Cardiac muscle cell (in vitro differentiated cells and primary cell): ENCODE measurements around the gene CEP164. TPM values are rescaled to one million over a fixed set of nuclear protein-coding genes. Genes with fewer than 3 reads are reported as not detected.

ENCODE experiments used
- DNase-seq, 2 donors: peaks; one replicate each; pipeline versions ENCODE4 v3.0.0 to v3.0.0-alpha.2; 2010 to 2017; ENCODE audit warnings: low read depth in 1 of 2, low spot score in 1 of 2
- H3K27ac ChIP-seq: fragments of 200-600 bp; sonication (generic); 2 replicates; pipeline ENCODE4 v1.5.1; 2016
- H3K27me3 ChIP-seq: fragments of 200-600 bp; sonication (generic); 2 replicates; pipeline ENCODE4 v1.6.0; 2016; ENCODE audit warnings: control low read depth
- H3K36me3 ChIP-seq: fragments of 200-600 bp; sonication (generic); 2 replicates; pipeline ENCODE4 v1.5.1; 2016; ENCODE audit warnings: control low read depth
- H3K4me1 ChIP-seq: fragments of 200-600 bp; sonication (generic); 2 replicates; pipeline ENCODE4 v1.8.1; 2017; ENCODE audit warnings: low read depth, mild to moderate bottlenecking, mixed run types
- H3K4me3 ChIP-seq: fragments of 200-600 bp; sonication (generic); 2 replicates; pipeline ENCODE4 v1.5.1; 2016; ENCODE audit warnings: mild to moderate bottlenecking
- H3K9me3 ChIP-seq: fragments of 200-600 bp; sonication (generic); 2 replicates; pipeline ENCODE4 v1.5.1; 2017; ENCODE audit warnings: low read depth, mild to moderate bottlenecking, control low read depth
- CTCF ChIP-seq: IDR thresholded peaks from 2 replicates; pipeline ENCODE4 v1.5.1; 2012; ENCODE audit warnings: low read depth, mild to moderate bottlenecking, low read length
- polyA plus RNA-seq: library from polyadenylated mRNA; unstranded; fragments of >200 nt; fragmentation: Nextera tagmentation; extraction: Ambion mirVana; gene quantifications from 2 replicates; pipeline ENCODE4 v1.2.1, GENCODE V29; 2016
- total RNA-seq: library from RNA; depleted of rRNA; stranded (reverse); fragments of >200 nt; gene quantifications from 2 replicates; pipeline ENCODE4 v1.2.3, GENCODE V29; 2016

Gene CEP164
- total and polyA plus RNA-seq, 2 experiments from 2014 or later: 22.6 to 31.8 TPM

DNA sequence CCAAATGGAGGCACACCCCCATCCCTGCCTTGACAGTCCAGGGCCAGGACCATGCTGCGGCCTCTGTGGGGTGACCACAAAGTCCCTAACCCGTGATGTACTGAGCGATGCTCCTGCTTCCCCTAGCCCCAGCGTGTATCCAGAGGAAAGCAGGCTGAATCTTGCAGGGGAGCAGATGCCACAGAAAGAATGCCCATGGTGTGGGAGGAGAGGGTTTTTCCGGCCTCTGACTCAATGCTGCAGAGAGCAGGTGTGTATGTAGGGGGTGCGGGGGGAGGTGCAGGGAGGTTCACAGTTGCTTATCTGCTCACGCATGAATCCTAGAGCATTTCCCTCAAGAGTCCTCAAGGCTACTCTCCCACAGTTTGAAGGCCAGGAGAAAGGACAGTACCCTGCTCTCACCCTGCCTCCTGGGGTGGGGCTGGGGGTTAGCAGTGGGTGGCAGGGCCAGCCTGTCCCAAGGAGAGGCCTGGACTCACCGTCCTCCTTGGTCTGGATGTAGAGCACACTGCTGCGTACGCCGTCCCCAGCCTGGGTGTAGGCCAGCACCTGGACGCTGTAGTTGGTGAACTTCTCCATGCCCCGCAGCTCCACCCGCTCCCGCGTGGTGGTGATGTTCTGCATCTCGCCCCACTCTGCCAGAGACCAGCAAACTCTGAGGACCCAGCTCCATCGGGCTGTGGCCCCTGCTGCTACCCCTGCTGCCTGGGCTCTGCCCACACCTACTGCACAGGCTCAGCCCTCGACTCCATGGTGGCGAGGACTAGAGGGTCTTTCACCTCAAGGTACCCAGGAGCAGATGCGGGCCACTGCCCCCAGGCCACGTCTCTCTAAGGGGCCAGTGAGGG is 130.8 kb downstream of the CEP164 start:
- no peak overlapping the region for H3K4me3 ChIP-seq
- no peaks in the 10 kb centered on the region for H3K36me3 ChIP-seq
- no peak for TF ChIP-seq CTCF
- no peak for DNase-seq
- no peak overlapping the region for H3K27ac ChIP-seq
- no peaks in the 10 kb centered on the region for H3K9me3 ChIP-seq
- H3K27me3 ChIP-seq: no peaks in the 10 kb centered on the region
- H3K4me1 ChIP-seq: no peaks in the 10 kb centered on the region

DNA sequence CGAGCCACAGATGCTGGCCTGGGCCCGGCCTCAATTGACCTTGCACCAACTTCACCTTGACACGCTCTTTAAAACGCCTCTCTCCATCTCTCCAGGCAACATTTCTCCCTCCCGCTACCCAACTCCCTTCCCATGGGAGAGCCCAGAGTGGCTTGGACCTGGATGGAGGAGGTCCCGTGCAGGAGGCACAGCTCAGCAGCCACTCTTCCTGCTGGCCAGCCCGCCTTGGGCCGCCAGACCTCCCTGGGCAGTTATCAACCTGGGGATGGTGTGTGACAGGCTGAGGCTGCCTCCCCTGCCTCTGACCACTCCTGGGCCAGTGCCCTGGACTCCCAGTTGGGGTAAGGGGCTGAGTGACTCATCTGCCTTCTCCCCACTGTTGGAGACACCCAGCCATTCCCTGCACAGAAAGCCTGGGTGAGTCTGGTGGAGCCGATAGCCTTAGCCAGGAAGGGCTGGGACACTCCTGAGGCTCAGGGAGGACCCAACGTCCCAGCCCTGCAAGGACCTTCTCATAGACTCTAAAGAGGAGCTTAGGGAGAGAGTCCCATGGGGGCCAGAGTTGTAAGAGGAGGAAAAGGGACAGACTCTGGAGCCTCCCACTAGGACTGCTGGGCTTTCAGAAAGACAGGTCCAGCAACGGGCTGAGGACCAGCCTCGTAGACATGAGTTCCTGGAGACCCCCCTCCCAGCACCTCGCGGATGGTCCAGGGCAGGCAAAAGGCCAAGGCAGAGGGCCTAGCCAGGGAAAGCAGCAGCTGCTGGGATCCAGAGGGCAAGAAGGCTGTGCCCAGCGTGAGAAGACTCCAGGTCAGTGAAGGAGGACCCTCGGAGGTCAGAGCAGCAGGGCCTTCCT is 131.7 kb downstream of the CEP164 start:
- no peak for TF ChIP-seq CTCF
- Histone ChIP-seq H3K9me3 (no peaks in the 10 kb centered on the region), H3K27me3 (no peaks in the 10 kb centered on the region), H3K36me3 (no peaks in the 10 kb centered on the region), H3K4me1 (no peaks in the 10 kb centered on the region), H3K4me3 (no peak overlapping the region), H3K27ac (no peak overlapping the region)
- DNase-seq: no peak

DNA sequence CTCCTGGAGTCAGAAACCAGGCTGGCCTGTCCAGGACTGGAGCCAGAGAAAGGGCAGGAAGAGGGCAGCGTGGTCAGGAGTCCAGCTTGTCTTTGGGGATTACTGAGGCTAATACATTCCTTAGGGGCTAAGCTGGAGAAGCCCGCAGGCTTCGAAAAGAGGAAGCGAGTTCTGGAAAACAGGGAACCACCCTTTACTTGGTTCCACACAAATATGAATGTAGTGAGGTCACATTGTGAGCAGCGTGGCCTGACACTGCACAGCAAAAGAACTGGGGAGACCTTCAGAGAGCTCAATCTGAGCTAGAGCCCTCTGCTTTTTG is 132.3 kb downstream of the CEP164 start:
- no peaks in the 10 kb centered on the region for H3K4me1 ChIP-seq
- H3K9me3 ChIP-seq: no peaks in the 10 kb centered on the region
- no peaks in the 10 kb centered on the region for H3K27me3 ChIP-seq
- no peaks in the 10 kb centered on the region for H3K36me3 ChIP-seq
- DNase-seq: no peak
- no peak for TF ChIP-seq CTCF
- H3K27ac ChIP-seq: no peak overlapping the region
- no peak overlapping the region for H3K4me3 ChIP-seq

GRCh38 chr11:117461396-117462182 is 133.9 kb downstream of the CEP164 start:
- Histone ChIP-seq H3K4me3 (no peak overlapping the region), H3K27me3 (no peaks in the 10 kb centered on the region), H3K27ac (no peak overlapping the region), H3K36me3 (no peaks in the 10 kb centered on the region), H3K4me1 (no peaks in the 10 kb centered on the region), H3K9me3 (no peaks in the 10 kb centered on the region)
- DNase-seq: no peak
- no peak for TF ChIP-seq CTCF

DNA sequence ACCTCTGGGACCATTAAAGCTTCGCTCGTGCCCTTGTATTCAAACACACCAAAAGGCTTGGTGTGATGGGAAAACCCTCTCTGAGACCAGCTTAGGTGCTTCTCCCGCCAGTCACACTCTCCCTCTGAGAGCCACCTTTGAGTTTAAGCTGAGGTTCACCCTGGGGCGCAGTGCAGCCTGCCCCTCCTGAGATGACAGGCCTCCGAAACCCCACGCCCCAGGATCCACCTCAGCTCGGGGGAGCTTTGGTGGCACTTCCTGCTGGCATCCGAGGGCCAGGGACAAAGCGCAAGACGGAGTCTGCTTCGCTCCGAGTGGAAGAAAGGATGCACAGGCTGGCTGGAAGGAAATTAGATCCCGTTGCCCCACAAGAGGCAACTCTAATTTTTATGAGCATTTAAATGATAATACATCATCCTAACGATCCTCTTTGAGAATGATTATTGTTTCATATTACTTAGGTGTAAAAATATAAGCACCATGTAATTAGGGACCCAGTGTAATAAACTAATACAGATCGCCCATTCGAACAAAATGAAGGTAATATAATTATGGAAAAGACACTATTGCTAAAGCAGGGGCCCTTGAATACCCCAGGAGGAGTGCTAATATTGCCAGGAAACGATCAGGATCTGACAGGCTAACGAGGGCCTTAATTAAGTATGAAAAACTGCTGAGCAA is 134.7 kb downstream of the CEP164 start:
- Histone ChIP-seq H3K4me3 (no peak overlapping the region), H3K36me3 (no peaks in the 10 kb centered on the region), H3K9me3 (no peaks in the 10 kb centered on the region), H3K27me3 (no peaks in the 10 kb centered on the region), H3K4me1 (no peaks in the 10 kb centered on the region), H3K27ac (no peak overlapping the region)
- DNase-seq: no peak
- no peak for TF ChIP-seq CTCF
